Activated T-cell treated with anti-CD3 and anti-CD28 coated beads for 1 hour (primary cell): ENCODE results near the gene SCN1B.
"Not testable (repeated sequence)": the region's sequence is repeated elsewhere in the genome, so short reads cannot be mapped to it uniquely, and the experiment has no call there.

Source experiments
- DNase-seq: peaks from one replicate; pipeline ENCODE4 v3.0.0-alpha.2; 2020; ENCODE audit warnings: low read depth

SCN1B gene

DNA sequence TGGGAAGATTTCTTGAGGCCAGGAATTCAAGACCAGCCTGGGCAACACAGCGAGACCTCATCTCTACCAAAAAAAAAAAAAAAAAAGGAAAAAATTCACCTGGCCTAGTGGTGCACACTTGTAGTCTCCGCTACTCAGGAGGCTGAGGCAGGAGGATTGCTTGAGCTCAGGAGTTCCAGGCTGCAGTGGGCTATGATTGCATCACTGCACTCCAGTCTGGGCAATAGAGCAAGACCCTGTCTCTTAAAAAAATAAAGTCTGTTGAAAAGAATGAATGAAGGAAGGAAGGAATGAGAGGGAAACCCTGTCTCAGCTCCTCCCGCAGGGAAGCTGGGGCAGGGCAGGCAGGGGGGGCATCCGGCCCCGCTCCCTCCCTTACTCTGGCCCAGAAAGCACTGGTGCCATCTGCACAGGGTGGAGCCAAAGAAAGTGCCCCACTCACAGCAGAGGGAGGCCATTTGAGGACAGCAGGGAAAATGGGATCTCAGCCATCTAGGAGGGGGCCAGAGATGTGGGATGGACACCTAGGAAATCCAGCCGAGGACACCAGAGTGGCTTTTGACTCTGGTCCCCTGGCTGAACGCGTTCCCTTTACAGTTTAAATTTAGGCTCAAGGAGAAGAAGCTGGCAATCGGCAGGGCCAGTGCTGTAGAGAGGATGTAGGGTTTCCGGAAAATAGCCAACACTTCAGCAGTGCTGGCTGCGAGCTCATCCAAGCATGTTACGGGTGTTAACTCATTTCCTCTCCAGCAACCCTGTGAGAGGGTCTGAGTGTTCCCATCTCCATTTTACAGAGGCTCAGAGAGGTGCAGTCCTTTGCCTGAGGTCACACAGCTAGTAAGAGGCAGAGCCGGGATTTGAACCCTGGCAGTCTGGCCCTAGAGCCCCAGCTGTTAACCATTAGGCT lies 7.7 kb downstream of the SCN1B start:
- DNase-seq, result no peak

DNA sequence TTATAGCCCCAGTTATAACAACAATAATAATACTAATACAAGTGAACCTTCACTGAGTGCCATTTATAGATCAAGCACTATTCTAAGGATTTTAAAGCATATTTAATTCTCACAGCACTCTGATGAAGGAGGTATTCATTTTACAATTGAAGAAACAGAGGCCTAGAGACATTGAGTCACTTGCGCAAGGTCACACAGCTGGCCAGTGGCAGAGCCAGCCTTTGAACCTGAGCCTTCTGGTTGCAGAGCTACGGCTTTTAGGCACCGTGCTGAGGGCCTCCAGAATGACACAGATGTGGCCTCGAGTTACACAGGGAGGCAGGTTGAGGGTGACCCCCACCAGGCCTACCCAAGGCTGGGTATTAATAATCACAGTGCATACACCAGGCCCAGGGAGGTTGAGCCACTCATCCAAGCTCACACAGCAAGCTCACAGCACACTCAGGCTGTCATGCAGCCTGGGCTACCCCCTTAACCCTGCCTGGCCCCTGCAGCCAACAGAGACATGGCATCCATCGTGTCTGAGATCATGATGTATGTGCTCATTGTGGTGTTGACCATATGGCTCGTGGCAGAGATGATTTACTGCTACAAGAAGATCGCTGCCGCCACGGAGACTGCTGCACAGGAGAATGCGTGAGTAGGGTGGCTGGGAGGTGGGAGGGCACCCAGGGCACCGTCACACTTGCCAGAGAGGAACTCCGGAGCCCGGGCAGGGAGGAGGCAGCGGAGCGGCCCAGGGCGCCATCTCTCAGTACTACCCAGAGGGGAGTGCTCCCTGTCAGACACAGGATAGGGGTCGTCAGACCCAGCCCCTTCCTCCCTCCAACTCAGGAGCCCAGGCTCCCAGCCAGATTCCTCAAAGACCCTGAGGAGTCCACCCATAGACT lies 8.6 kb downstream of the SCN1B start:
- no peak for DNase-seq

GRCh38 chr19:35039881-35040825 lies 9.9 kb downstream of the SCN1B start:
- no peak for DNase-seq

DNA sequence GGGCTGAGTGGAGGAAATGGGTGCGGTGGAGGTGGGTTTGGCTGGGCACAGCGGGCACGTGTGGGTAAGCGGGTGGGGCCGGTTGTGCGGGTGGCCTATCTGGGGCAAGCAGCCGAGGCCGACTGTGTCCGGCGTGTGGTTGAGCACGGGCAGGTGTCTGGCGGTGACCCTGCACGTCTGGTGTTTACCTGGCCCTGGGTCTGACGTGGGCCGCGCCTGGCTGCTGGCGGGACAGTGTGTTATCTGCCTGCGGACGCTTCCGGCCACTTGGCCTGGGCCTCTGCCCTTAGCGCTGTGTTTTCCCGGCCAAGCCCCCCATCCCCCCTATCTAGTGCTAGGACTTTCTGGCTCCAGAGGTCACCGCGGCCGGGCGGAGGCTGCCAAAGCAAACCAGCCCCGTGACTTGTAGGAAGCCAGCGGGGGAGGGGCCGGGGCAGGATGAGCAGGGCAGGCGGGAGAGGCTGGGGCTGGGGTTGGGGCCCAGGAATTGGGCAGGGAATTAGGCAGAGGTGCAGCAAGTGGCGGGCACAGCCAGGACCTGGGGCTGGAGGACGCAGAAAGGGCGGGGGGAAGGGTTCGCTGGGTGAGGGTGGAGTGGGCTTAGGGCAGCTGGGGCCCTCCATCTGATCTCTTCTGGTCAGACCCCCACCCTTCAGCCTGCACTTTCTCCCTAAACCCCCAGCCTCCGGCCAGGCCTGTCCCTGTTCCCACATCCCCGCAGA lies 10.7 kb downstream of the SCN1B start:
- peak; percentile 33 for DNase-seq

- no peak for DNase-seq
These were observed 11.3 kb downstream of the SCN1B start, which contains the start of gene HPN for GRCh38 chr19:35041548-35042055. TSS of gene HPN (plus strand) at chr19:35041721. CDS start at chr19:35042507, 786 bp downstream.

DNA sequence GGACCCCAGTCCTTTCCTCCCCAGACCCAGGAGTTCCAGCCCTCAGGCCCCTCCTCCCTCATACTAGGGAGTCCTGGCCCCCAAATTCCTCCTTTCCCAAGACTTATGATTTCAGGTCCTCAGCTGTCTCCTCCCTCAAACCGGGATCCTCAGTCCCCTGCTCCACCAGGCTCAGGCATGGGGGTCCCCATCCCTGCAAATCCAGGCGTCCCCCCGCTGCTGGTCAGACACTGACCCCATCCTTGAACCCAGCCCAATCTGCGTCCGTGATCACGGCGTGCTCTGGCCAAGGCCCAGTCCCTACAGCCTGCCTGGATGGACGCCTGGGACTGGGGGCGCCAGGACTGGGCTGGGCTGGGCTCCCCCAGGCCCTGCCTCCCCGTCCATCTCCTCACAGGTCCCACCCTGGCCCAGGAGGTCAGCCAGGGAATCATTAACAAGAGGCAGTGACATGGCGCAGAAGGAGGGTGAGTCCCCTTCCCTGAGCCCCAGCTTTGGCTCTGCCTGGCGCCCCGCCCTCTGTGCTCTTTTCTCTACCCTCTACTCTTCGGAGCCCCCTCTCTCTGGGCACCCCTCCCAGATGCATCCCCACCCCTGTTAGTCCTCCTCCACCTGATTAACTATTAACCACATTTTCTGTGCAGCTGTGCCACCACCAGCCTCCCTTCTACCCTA lies 11.9 kb downstream of the SCN1B start:
- DNase-seq, result no peak

GRCh38 chr19:35042954-35043604 lies 12.8 kb downstream of the SCN1B start:
- no peak for DNase-seq

DNA sequence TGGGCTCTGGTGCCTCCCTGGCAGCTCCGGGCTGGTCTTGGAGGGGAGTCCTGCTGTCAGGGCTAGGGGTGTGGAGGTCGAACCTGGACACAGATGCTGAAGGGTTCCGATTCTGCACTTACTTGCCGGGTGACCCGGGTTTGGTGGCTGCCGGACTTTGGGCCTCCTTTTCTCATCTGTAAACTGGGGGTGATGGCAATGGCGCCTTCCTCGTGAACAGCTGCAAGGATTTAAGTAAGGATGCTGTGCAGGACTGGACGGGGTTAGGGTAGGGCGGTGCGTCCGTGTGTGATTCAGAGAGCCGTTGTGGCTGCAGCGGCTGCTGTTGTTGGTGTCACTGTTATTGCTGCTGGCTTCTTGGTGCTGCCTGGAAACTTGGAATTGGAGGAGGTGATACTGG lies 13.6 kb downstream of the SCN1B start:
- no peak for DNase-seq

GRCh38 chr19:35044317-35045117 lies 14.2 kb downstream of the SCN1B start:
- DNase-seq, result peak; percentile 52

GRCh38 chr19:35045667-35046300 lies 15.5 kb downstream of the SCN1B start:
- DNase-seq, result no peak

DNA sequence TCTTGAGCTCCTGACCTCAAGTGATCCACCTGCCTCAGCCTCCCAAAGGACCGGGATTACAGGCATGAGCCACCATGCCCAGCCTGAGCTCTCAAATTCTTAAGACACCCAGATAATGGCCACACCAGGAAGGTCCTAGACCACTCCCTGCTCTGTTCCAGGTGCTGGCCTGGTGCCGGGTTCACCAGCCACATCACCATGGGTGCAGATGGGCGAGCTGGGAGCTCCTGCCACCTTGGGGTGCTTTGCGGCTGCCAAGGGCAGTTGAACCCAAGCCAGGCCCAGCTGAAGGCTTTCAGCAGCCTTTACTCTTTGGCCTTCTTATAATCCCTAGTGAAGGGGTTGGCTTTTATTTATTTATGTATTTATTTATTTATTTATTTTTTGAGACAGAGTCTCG lies 16.2 kb downstream of the SCN1B start:
- DNase-seq, result no peak

- DNase-seq, result no peak
These were observed 18.7 kb downstream of the SCN1B start for GRCh38 chr19:35048911-35049411.

- no peak for DNase-seq
These were observed 19.2 kb downstream of the SCN1B start for GRCh38 chr19:35049456-35049855.

DNA sequence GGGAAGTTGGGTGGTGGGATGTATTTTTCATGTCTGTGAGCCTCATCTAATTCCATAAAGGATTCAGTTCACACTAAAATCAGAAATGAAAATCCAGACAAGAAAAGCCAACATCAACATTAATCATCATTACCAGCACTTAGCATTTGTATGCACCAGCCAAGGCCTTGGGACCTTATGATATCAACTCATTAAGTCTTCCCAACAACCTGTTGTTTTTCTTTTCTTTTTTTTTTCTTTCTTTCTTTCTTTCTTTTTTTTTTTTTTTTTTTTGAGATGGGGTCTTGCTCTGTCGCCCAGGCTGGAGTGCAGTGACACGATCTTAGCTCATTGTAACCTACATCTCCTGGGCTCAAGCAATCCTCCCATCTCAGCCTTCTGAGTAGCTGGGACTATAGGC lies 20.4 kb downstream of the SCN1B start:
- DNase-seq, result not testable (repeated sequence)

DNA sequence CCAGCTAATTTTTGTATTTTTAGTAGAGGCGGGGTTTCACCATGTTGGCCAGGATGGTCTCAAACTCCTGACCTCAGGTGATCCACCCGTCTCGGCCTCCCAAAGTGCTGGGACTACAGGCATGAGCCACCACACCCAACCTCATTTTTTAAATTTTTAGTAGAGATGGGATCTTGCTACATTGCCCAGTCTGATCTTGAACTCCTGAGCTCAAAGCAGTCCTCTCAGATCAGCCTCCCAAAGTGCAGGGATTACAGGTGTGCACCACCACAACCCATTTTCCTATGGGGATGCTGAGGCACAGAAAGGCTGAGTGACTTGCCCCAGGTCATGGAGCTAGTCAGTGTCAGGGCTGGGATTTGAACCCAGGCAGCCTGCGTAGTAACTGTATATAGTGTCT lies 21.0 kb downstream of the SCN1B start:
- DNase-seq, result not testable (repeated sequence)

DNA sequence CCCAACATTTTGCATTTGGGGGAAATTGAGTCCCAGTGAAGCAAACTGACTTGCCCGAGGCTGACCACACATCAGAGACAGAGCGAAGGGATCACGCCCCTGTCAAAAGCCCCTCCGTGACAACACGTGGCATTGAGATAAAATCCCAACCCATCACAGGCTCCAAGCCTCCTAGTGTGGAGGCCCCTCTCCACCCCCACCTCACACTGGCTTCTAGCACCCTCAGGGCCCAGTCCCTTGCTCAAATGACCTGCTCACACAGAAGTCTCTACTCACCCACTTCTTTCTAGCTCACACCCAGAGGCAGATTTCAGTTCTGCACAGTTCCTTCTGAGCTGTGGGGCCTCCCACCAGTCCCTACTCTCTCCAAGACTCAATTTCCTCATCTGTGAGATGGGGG lies 21.5 kb downstream of the SCN1B start:
- no peak for DNase-seq

DNA sequence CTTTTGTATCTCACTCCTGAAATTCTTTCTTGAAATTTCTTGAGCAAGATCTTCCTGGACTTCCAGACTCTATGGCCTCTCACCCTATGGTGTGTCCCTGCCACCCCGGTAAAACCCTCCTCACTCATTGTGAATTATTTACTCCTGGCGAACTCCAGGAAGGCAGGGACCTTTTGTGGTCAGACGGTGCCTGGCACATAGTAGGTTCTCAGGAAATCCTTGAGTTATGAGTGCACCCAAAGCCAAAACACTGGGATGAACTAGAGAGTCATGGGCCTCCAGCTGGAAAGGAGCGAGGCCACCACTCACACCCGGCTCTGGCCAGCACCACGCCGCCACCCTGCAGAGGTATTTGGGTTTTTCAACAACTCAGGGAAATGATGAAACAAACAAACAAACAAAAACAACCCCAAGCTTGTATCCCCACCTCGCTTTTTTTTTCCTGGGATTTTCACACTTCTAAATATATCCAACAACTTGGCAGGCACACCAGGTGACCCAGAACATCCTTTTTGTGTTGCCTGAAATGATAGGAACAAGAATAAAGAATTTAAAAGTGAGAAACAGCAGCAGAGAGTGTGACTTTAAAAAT lies 22.4 kb downstream of the SCN1B start:
- no peak for DNase-seq
